Measurements from ENCODE around the gene ME1. TPM values are rescaled to one million over a fixed set of nuclear protein-coding genes. Genes with fewer than 3 reads are reported as not detected.

ME1 gene
- total RNA-seq, 1 experiment from 2014 or later: 7.8 TPM

- no peaks in the 10 kb centered on the region for H3K79me1 ChIP-seq (ENCODE audit: insufficient read depth, low read depth, low read length, poor library complexity, severe bottlenecking)
- no peak overlapping the region for H3K4ac ChIP-seq (ENCODE audit: low read depth, low read length)
- no peaks in the 10 kb centered on the region for H4K20me1 ChIP-seq (ENCODE audit: control insufficient read depth, insufficient read depth, insufficient read length)
- H2AK5ac ChIP-seq (ENCODE audit: insufficient read length, low read length): no peak overlapping the region
- no peak overlapping the region for H3K9ac ChIP-seq (ENCODE audit: extremely low read depth, insufficient read length, low read length)
- H3K23me2 ChIP-seq (ENCODE audit: insufficient read length, low read depth, low read length, poor library complexity, severe bottlenecking): no peaks in the 10 kb centered on the region
- H3K79me2 ChIP-seq (ENCODE audit: insufficient read depth, low read length): no peaks in the 10 kb centered on the region
- no peak overlapping the region for H3K23ac ChIP-seq (ENCODE audit: insufficient read length, low read depth, low read length)
- no peak overlapping the region for H3T11ph ChIP-seq (ENCODE audit: low read length)
- no peak overlapping the region for H2BK5ac ChIP-seq (ENCODE audit: insufficient read length, low read length)
- no peaks in the 10 kb centered on the region for H3K27me3 ChIP-seq (ENCODE audit: insufficient read depth, low read length)
- H2BK12ac ChIP-seq (ENCODE audit: insufficient read length, low read depth, low read length): no peak overlapping the region
- TF ChIP-seq CTCF (conservative IDR thresholded peaks at IDR 0.05): no peak
- H3K9me3 Mint-ChIP-seq: no peaks in the 10 kb centered on the region
- no peak overlapping the region for H2AFZ ChIP-seq (ENCODE audit: low read length)
- H3K9me3 ChIP-seq (ENCODE audit: control insufficient read depth, low read depth, low read length): no peaks in the 10 kb centered on the region
- peaks cover 8 to 12% of the 10 kb centered on the region in 2 experiments for H3K4me1 Mint-ChIP-seq
- H4K8ac ChIP-seq (replicated peaks; ENCODE audit: insufficient read length, low read depth, low read length): no peak overlapping the region
- H3K4me1 ChIP-seq (ENCODE audit: insufficient read depth, low read length): no peaks in the 10 kb centered on the region
- peaks cover 4 to 6% (median 5%) of the 10 kb centered on the region in 3 experiments; a peak in 4 of 7 replicates for H3K36me3 Mint-ChIP-seq (ENCODE audit: insufficient read depth in 1 of 3, low read depth in 3 of 3)
- H3K4me3 Mint-ChIP-seq: no peak overlapping the region
- no peak overlapping the region for H4K91ac ChIP-seq (ENCODE audit: insufficient read length, low read depth, low read length)
- no peak for DNase-seq
- no peak overlapping the region for H4K5ac ChIP-seq (ENCODE audit: insufficient read length, low read depth, low read length)
- H3K14ac ChIP-seq (ENCODE audit: insufficient read depth, low read length): no peak overlapping the region
- H3K18ac ChIP-seq (ENCODE audit: insufficient read length, low read depth, low read length): no peak overlapping the region
- H3K27ac Mint-ChIP-seq: no peak overlapping the region
- no peak overlapping the region for H3K27ac ChIP-seq (ENCODE audit: insufficient read length, low read depth, low read length)
- no peak overlapping the region for H3K56ac ChIP-seq (ENCODE audit: insufficient read length, low read depth, low read length)
- no peak overlapping the region for H3K4me2 ChIP-seq (ENCODE audit: insufficient read depth, insufficient read length, low read length)
- no peak overlapping the region for H2BK20ac ChIP-seq (ENCODE audit: low read depth, low read length, poor library complexity, severe bottlenecking)
- no peak overlapping the region for H2BK15ac ChIP-seq (ENCODE audit: low read depth, low read length)
- no peak overlapping the region for H2BK120ac ChIP-seq (ENCODE audit: low read depth, low read length, poor library complexity, severe bottlenecking)
- H3K27me3 Mint-ChIP-seq (ENCODE audit: low read depth): no peaks in the 10 kb centered on the region
Observed at GRCh38 chr6:83250235-83250634, 180.6 kb downstream of the ME1 start.
